ENCODE measurements around the gene MMAB.

Gene MMAB

DNA sequence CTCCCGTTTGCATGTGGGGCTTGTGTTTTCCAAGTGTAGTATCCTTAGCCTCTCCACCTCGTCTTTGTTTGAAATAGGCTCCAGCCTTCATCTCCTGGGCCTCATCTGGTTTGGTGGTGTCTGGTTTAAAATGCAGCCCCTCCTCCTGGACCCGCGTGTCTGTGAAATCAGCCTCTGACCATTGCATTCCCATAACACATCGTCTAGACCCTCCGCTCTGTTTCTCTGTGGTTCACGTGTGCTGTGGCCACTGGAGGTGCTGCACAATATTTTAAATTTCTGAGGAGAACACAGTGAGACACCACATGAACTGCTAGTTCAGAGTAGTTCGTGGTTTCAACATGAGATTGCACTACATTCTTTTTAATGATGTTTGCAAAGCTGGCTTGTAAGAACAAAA lies 60.3 kb downstream of the MMAB start:
- TF ChIP-seq CTCF (IDR thresholded peaks at IDR 0.05; ENCODE audit: control insufficient read depth, extremely low read depth, insufficient read depth): no peak
- H3K4me3 ChIP-seq (ENCODE audit: low read depth, low read length): no peak overlapping the region
- no peak for DNase-seq (ENCODE audit: low read depth)

DNA sequence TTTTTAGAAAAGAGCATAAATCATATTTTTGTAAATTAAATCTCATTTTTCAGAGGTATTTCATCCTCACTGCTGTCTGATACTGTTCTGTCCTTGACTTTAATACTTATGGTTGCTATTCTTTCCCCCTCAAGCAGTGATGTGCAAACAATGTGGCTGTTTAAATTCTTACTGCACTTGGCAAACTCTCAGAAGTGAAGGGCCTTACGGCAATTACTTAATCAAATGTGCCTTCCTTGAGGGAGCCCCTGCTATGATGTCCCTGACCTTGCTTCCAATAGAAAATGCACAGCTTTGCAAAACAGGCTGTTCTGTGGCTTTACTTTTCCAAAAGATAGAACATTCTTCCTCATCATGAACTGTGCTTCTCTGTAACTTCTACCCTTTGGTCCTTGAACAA lies 60.7 kb downstream of the MMAB start:
- no peak for DNase-seq (ENCODE audit: low read depth)
- H3K4me3 ChIP-seq (ENCODE audit: low read depth, low read length): no peak overlapping the region
- TF ChIP-seq CTCF (IDR thresholded peaks at IDR 0.05; ENCODE audit: control insufficient read depth, extremely low read depth, insufficient read depth): no peak

DNA sequence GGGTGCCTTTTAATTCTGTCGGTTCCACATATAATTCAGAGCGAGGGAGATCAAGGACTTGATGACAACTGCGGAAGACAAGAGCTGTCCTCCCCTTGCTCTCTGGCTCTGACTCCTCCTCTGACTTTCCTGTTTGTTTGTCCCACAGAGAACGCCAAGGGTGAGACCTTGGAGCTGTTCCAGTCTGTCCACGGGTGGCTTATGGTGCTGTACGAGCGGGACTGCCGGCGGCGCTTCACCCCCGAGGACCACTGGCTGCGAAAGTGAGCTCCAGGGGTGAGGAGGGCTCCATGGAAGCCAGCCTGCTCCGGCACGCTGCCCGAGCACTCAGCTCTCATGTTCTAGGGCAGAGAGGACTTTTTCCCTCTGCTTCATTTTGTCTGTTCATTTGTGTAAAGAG lies 63.1 kb downstream of the MMAB start:
- no peak for DNase-seq (ENCODE audit: low read depth)
- TF ChIP-seq CTCF (IDR thresholded peaks at IDR 0.05; ENCODE audit: control insufficient read depth, extremely low read depth, insufficient read depth): no peak

DNA sequence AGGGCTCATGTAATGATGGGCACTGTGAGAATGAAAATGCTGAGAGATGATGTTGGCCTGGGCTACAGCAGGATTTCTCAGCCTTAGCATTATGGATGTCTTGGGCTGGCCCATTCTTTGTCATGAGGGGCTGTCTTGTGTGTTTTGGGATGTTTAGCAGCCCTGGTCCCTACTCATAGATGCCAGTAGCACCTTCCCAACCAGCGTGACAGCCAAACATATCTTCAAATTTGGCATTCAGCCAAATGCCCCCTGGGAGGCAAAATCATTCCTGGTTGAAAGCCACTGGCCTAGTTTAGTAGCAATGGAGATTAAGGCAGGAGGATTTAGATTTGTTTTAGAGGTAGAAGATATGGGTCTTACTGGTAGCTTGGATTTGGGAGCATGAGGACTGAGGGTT lies 69.2 kb downstream of the MMAB start:
- no peak for TF ChIP-seq CTCF (IDR thresholded peaks at IDR 0.05; ENCODE audit: control insufficient read depth, extremely low read depth, insufficient read depth)
- no peak overlapping the region for H3K4me3 ChIP-seq (ENCODE audit: low read depth, low read length)
- no peak for DNase-seq (ENCODE audit: low read depth)

More for the DNA sequence above, 63.1 kb downstream of the MMAB start:
- no peak overlapping the region for H3K4me3 ChIP-seq (ENCODE audit: low read depth, low read length)
